GM18498 (cell line): ENCODE results near the gene ADCY10.
"Not testable (repeated sequence)": the region's sequence is repeated elsewhere in the genome, so short reads cannot be mapped to it uniquely, and the experiment has no call there.

ENCODE experiments used
- ATAC-seq: cut with Tn5 transposase; IDR thresholded peaks from one replicate; pipeline ENCODE4 v1.9.1; 2021; ENCODE audit warnings: mild to moderate bottlenecking, moderate library complexity; ENCODE audit not compliant: unreplicated experiment

ADCY10 gene

GRCh38 chr1:167893798-167894197, 20.1 kb downstream of the ADCY10 start:
- no peak for ATAC-seq

- no peak for ATAC-seq
Measured at GRCh38 chr1:167890400-167890799, 23.5 kb downstream of the ADCY10 start.

- ATAC-seq: not testable (repeated sequence)
Measured at GRCh38 chr1:167887187-167887586, 26.7 kb downstream of the ADCY10 start.

GRCh38 chr1:167882376-167882775, 31.6 kb downstream of the ADCY10 start:
- no peak for ATAC-seq

- no peak for ATAC-seq
Measured at GRCh38 chr1:167881786-167882185, 32.1 kb downstream of the ADCY10 start.

- no peak for ATAC-seq
Measured at GRCh38 chr1:167881069-167881468, 32.9 kb downstream of the ADCY10 start.

- ATAC-seq: no peak
Measured at GRCh38 chr1:167880580-167881021, 33.3 kb downstream of the ADCY10 start.

- ATAC-seq: no peak
Measured at GRCh38 chr1:167879508-167879907, 34.4 kb downstream of the ADCY10 start.

- ATAC-seq: no peak
Measured at GRCh38 chr1:167878372-167879160, 35.4 kb downstream of the ADCY10 start.

- no peak for ATAC-seq
Measured at GRCh38 chr1:167876597-167877175, 37.2 kb downstream of the ADCY10 start.

- no peak for ATAC-seq
Measured at GRCh38 chr1:167871331-167871730, 42.6 kb downstream of the ADCY10 start.

- not testable (repeated sequence) for ATAC-seq
Measured at GRCh38 chr1:167869157-167870001, 44.6 kb downstream of the ADCY10 start.

GRCh38 chr1:167866739-167867414, 47.1 kb downstream of the ADCY10 start:
- ATAC-seq: not testable (repeated sequence)

GRCh38 chr1:167866326-167866725, 47.6 kb downstream of the ADCY10 start:
- ATAC-seq: not testable (repeated sequence)

GRCh38 chr1:167865804-167866308, 48.1 kb downstream of the ADCY10 start:
- not testable (repeated sequence) for ATAC-seq

GRCh38 chr1:167865193-167865592, 48.7 kb downstream of the ADCY10 start:
- ATAC-seq: not testable (repeated sequence)

GRCh38 chr1:167864392-167865032, 49.4 kb downstream of the ADCY10 start:
- no peak for ATAC-seq

- ATAC-seq: no peak
Measured at GRCh38 chr1:167863921-167864279, 50.0 kb downstream of the ADCY10 start.

GRCh38 chr1:167863191-167863920, 50.6 kb downstream of the ADCY10 start:
- ATAC-seq: not testable (repeated sequence)
